Liver (tissue), 9 donors: ENCODE data around the gene KIFC3. TPM values are rescaled to one million over a fixed set of nuclear protein-coding genes. Genes with fewer than 3 reads are reported as not detected.

ENCODE experiments used
- DNase-seq: peaks from one replicate; pipeline ENCODE4 v3.0.0-alpha.2; 2017; ENCODE audit warnings: low spot score
- H3K27ac ChIP-seq, 2 donors: one replicate each; pipeline ENCODE4 v1.7.0; 2013; ENCODE audit warnings: inconsistent platforms in 2 of 2, low read length in 2 of 2, control low read depth in 1 of 2, low read depth in 1 of 2, mild to moderate bottlenecking in 1 of 2
- H3K27me3 ChIP-seq, 4 donors: one replicate each; pipeline versions ENCODE4 v1.6.1 to v1.7.0; 2013; ENCODE audit warnings: low read length in 3 of 4, inconsistent platforms in 1 of 4, mild to moderate bottlenecking in 1 of 4, moderate library complexity in 1 of 4; ENCODE audit not compliant: control insufficient read depth in 4 of 4, insufficient read depth in 4 of 4
- H3K36me3 ChIP-seq, 4 donors: one replicate each; pipeline versions ENCODE4 v1.6.1 to v1.7.0; 2013; ENCODE audit warnings: low read length in 3 of 4, mild to moderate bottlenecking in 3 of 4, low read depth in 1 of 4, moderate library complexity in 1 of 4; ENCODE audit not compliant: control insufficient read depth in 4 of 4, insufficient read depth in 3 of 4
- H3K4me1 ChIP-seq, 4 donors: one replicate each; pipeline versions ENCODE4 v1.6.1 to v1.7.0; 2013; ENCODE audit warnings: low read length in 3 of 4, mild to moderate bottlenecking in 3 of 4, moderate library complexity in 1 of 4; ENCODE audit not compliant: control insufficient read depth in 4 of 4, insufficient read depth in 4 of 4
- H3K4me3 ChIP-seq, 3 donors: one replicate each; pipeline versions ENCODE4 v1.6.1 to v1.7.0; 2013; ENCODE audit warnings: low read length in 3 of 3, control low read depth in 1 of 3, low read depth in 1 of 3, mild to moderate bottlenecking in 1 of 3
- H3K9ac ChIP-seq, 2 donors: one replicate each; pipeline ENCODE4 v1.7.0; 2013; ENCODE audit warnings: low read length in 2 of 2, mild to moderate bottlenecking in 2 of 2, moderate library complexity in 2 of 2, control low read depth in 1 of 2, low read depth in 1 of 2
- H3K9me3 ChIP-seq, 4 donors: one replicate each; pipeline versions ENCODE4 v1.6.1 to v1.7.0; 2013; ENCODE audit warnings: low read length in 3 of 4; ENCODE audit not compliant: control insufficient read depth in 4 of 4
- EGR1 ChIP-seq, 2 donors: IDR thresholded peaks; 2 replicates each; pipeline ENCODE4 v1.6.1; 2016 to 2018; ENCODE audit warnings: antibody characterized with exemption in 2 of 2, low read depth in 2 of 2
- FOXA1 ChIP-seq: IDR thresholded peaks from 2 replicates; pipeline ENCODE4 v1.6.1; 2016; ENCODE audit warnings: antibody characterized with exemption
- FOXA2 ChIP-seq: IDR thresholded peaks from 2 replicates; pipeline ENCODE4 v1.6.1; 2016; ENCODE audit warnings: antibody characterized with exemption
- GABPA ChIP-seq, 2 donors: IDR thresholded peaks in 1 of 2; conservative IDR thresholded peaks in 1 of 2; 2 replicates each; pipeline ENCODE4 v1.6.1; 2016; ENCODE audit warnings: antibody characterized with exemption in 2 of 2, mild to moderate bottlenecking in 1 of 2, moderate library complexity in 1 of 2
- HNF4A ChIP-seq, 2 donors: conservative IDR thresholded peaks; 2 replicates each; pipeline ENCODE4 v1.6.1; 2016; ENCODE audit warnings: antibody characterized with exemption in 2 of 2, mild to moderate bottlenecking in 2 of 2
- HNF4G ChIP-seq: IDR thresholded peaks from 2 replicates; pipeline ENCODE4 v1.6.1; 2016; ENCODE audit warnings: antibody characterized with exemption
- JUND ChIP-seq, 2 donors: IDR thresholded peaks; 2 replicates each; pipeline ENCODE4 v1.6.1; 2016; ENCODE audit warnings: antibody characterized with exemption in 2 of 2
- NR2F2 ChIP-seq: IDR thresholded peaks from 2 replicates; pipeline ENCODE4 v1.6.1; 2016; ENCODE audit warnings: antibody characterized with exemption
- RAD21 ChIP-seq, 2 donors: IDR thresholded peaks; 2 replicates each; pipeline ENCODE4 v1.6.1; 2016; ENCODE audit warnings: antibody characterized with exemption in 2 of 2, mild to moderate bottlenecking in 2 of 2
- RXRA ChIP-seq, 2 donors: IDR thresholded peaks; 2 replicates each; pipeline ENCODE4 v1.6.1; 2017 to 2018; ENCODE audit warnings: antibody characterized with exemption in 2 of 2, mild to moderate bottlenecking in 1 of 2
- SP1 ChIP-seq: IDR thresholded peaks from 2 replicates; pipeline ENCODE4 v1.6.1; 2018; ENCODE audit warnings: antibody characterized with exemption, mild to moderate bottlenecking
- TAF1 ChIP-seq: conservative IDR thresholded peaks from 2 replicates; pipeline ENCODE4 v1.6.1; 2016; ENCODE audit warnings: antibody characterized with exemption, mild to moderate bottlenecking
- YY1 ChIP-seq: IDR thresholded peaks from 2 replicates; pipeline ENCODE4 v1.6.1; 2016; ENCODE audit warnings: antibody characterized with exemption, mild to moderate bottlenecking
- WGBS: extraction: QIAGEN DNeasy Blood & Tissue Kit; methylation state at CpG from one replicate; pipeline ENCODE4 v1.1.7; 2013; 5-methylcytosine and 5-hydroxymethylcytosine counted together
- polyA plus RNA-seq, 2 donors: library from polyadenylated mRNA; stranded (reverse) in 1 of 2; unstranded in 1 of 2; fragments of 200-250 nt in 1 of 2; fragments of >200 nt in 1 of 2; fragmentation: Nextera tagmentation in 1 of 2; extraction: Ambion mirVana in 1 of 2; gene quantifications; one replicate each; pipeline versions ENCODE4 v1.2.1 to v1.2.3, GENCODE V29; 2013 to 2015
- total RNA-seq, 2 donors: library from RNA; depleted of rRNA; stranded (reverse); fragments of >200 nt; gene quantifications; one replicate each; pipeline ENCODE4 v1.2.3, GENCODE V29; 2014
- TF ChIP-seq, protein P1 (sequence below): IDR thresholded peaks from 2 replicates; pipeline ENCODE4 v1.6.1; 2016; ENCODE audit warnings: antibody characterized with exemption, mild to moderate bottlenecking
- TF ChIP-seq, protein P2 (sequence below): IDR thresholded peaks from 2 replicates; pipeline ENCODE4 v1.6.1; 2016; ENCODE audit warnings: antibody characterized with exemption
- TF ChIP-seq, protein P3 (sequence below): IDR thresholded peaks from 2 replicates; pipeline ENCODE4 v1.6.1; 2016; ENCODE audit warnings: antibody characterized with exemption
- TF ChIP-seq, protein P4 (sequence below): IDR thresholded peaks from 2 replicates; pipeline ENCODE4 v1.6.1; 2016; ENCODE audit warnings: antibody characterized with exemption
- TF ChIP-seq, protein P5 (sequence below): fragments of 150-350 bp; IDR thresholded peaks from 2 replicates; pipeline ENCODE4 v1.5.1; 2017; ENCODE audit warnings: improper control_type of control experiment, low read depth, low read length; ENCODE audit not compliant: missing input control
- donor health status: healthy.
- donor health status: healthy.
- donor health status: healthy.
- donor health status: healthy.
- donor health status: healthy.

The KIFC3 gene
- total and polyA plus RNA-seq, 4 donors: 16.5 to 103 (median 27.4) TPM

DNA sequence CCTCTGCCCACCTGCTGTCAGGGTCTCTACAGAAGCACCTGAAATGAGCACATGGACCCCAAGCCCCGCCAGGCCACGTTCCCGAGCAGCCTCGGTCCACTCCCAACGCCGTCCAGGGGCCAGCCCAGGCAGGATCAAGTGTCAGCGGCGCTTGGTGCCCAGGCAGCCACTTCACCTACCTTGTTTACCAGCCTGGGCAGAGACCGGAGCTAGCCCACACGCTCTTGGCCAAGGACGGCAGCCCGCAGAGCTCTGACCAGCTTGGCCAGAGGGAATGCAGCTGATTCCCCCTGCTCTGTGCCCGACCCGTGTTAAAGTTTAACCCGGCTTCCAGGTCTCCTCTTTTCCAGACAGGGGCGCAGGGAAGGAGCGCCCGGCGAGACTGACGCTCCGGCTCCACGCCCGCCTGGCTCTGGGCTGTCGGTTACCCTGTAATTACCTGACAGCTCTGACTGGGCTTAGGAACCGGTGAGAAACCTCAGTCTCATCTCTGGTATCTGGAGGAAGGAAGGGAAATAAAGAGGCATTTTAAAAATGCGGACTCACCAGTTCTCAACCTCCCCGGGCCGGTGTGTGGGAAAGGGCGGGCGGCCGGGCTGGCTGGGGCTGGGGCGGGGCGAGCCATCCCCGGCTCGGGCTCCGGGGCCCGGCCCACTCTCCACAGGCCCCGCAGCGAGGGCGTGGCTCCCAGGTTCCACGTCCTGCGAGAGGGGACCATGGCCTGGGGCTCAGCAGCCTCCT, 4.6 kb downstream of the KIFC3 start:
- Histone ChIP-seq H3K9me3 (no peaks in the 10 kb centered on the region), H3K4me1 (peaks cover 29 to 69% (median 58%) of the 10 kb centered on the region in 4 donors), H3K9ac (peak overlapping the region; percentile 45 to 53), H3K36me3 (peaks cover 0 to 11% (median 8%) of the 10 kb centered on the region in 4 donors), H3K4me3 (peak overlapping the region; percentile 52 to 59 (median 59)), H3K27me3 (no peaks in the 10 kb centered on the region), H3K27ac (peak overlapping the region; percentile 93 to 96)
- DNase-seq: peak; percentile 61
- 21% methylated on average over 42 of the region's 42 CpGs for WGBS
- TF ChIP-seq, protein P1, sequence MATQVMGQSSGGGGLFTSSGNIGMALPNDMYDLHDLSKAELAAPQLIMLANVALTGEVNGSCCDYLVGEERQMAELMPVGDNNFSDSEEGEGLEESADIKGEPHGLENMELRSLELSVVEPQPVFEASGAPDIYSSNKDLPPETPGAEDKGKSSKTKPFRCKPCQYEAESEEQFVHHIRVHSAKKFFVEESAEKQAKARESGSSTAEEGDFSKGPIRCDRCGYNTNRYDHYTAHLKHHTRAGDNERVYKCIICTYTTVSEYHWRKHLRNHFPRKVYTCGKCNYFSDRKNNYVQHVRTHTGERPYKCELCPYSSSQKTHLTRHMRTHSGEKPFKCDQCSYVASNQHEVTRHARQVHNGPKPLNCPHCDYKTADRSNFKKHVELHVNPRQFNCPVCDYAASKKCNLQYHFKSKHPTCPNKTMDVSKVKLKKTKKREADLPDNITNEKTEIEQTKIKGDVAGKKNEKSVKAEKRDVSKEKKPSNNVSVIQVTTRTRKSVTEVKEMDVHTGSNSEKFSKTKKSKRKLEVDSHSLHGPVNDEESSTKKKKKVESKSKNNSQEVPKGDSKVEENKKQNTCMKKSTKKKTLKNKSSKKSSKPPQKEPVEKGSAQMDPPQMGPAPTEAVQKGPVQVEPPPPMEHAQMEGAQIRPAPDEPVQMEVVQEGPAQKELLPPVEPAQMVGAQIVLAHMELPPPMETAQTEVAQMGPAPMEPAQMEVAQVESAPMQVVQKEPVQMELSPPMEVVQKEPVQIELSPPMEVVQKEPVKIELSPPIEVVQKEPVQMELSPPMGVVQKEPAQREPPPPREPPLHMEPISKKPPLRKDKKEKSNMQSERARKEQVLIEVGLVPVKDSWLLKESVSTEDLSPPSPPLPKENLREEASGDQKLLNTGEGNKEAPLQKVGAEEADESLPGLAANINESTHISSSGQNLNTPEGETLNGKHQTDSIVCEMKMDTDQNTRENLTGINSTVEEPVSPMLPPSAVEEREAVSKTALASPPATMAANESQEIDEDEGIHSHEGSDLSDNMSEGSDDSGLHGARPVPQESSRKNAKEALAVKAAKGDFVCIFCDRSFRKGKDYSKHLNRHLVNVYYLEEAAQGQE: peak; percentile 84
- peak in 1 of 2 donors; percentile 57 for TF ChIP-seq JUND (IDR thresholded peaks at IDR 0.05)
- TF ChIP-seq, protein P2, sequence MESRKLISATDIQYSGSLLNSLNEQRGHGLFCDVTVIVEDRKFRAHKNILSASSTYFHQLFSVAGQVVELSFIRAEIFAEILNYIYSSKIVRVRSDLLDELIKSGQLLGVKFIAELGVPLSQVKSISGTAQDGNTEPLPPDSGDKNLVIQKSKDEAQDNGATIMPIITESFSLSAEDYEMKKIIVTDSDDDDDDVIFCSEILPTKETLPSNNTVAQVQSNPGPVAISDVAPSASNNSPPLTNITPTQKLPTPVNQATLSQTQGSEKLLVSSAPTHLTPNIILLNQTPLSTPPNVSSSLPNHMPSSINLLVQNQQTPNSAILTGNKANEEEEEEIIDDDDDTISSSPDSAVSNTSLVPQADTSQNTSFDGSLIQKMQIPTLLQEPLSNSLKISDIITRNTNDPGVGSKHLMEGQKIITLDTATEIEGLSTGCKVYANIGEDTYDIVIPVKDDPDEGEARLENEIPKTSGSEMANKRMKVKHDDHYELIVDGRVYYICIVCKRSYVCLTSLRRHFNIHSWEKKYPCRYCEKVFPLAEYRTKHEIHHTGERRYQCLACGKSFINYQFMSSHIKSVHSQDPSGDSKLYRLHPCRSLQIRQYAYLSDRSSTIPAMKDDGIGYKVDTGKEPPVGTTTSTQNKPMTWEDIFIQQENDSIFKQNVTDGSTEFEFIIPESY: peak; percentile 59
- no peak for TF ChIP-seq HNF4G
- TF ChIP-seq YY1: peak; percentile 79
- TF ChIP-seq HNF4A (conservative IDR thresholded peaks at IDR 0.05): peak; percentile 64 to 79
- no peak for TF ChIP-seq GABPA (IDR thresholded peaks at IDR 0.05 in 1 of 2, conservative IDR thresholded peaks at IDR 0.05 in 1 of 2)
- peak; percentile 64 for TF ChIP-seq FOXA1
- peak; percentile 89 for TF ChIP-seq SP1
- TF ChIP-seq TAF1: peak; percentile 92
- TF ChIP-seq, protein P3, sequence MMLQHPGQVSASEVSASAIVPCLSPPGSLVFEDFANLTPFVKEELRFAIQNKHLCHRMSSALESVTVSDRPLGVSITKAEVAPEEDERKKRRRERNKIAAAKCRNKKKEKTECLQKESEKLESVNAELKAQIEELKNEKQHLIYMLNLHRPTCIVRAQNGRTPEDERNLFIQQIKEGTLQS: no peak
- TF ChIP-seq, protein P4, sequence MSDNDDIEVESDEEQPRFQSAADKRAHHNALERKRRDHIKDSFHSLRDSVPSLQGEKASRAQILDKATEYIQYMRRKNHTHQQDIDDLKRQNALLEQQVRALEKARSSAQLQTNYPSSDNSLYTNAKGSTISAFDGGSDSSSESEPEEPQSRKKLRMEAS: peak; percentile 90
- TF ChIP-seq EGR1 (IDR thresholded peaks at IDR 0.05; ENCODE audit: low read depth in 2 of 2): peak in 1 of 2 donors; percentile 26
- TF ChIP-seq, protein P5, sequence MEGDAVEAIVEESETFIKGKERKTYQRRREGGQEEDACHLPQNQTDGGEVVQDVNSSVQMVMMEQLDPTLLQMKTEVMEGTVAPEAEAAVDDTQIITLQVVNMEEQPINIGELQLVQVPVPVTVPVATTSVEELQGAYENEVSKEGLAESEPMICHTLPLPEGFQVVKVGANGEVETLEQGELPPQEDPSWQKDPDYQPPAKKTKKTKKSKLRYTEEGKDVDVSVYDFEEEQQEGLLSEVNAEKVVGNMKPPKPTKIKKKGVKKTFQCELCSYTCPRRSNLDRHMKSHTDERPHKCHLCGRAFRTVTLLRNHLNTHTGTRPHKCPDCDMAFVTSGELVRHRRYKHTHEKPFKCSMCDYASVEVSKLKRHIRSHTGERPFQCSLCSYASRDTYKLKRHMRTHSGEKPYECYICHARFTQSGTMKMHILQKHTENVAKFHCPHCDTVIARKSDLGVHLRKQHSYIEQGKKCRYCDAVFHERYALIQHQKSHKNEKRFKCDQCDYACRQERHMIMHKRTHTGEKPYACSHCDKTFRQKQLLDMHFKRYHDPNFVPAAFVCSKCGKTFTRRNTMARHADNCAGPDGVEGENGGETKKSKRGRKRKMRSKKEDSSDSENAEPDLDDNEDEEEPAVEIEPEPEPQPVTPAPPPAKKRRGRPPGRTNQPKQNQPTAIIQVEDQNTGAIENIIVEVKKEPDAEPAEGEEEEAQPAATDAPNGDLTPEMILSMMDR: no peak
- TF ChIP-seq RAD21 (IDR thresholded peaks at IDR 0.05): peak; percentile 44 to 63
- TF ChIP-seq RXRA (IDR thresholded peaks at IDR 0.05): peak; percentile 79 to 88
- TF ChIP-seq FOXA2: peak; percentile 77
- TF ChIP-seq NR2F2: no peak
